Measurements from ENCODE around the gene ZNF804B.

The ZNF804B gene

DNA sequence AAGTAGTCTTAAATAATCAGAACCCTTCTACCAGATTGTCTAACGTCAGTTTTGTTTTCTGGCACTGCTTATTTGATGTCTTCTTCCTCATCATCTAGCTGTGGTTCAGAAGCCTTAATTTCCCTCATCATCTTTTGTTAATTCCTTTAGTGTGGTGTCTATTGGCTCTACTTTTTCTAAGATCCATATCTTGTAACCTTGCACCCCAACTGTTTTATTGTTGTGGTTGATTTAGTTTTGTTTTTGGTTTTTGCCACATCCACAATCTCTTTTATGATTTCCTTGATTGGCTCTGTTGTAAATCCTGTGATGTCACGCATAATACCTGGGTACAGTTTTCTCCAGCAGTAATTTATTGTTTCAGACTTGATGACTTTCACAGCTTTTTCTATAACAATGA lies 499.6 kb downstream of the ZNF804B start:
- no peak for DNase-seq (ENCODE audit: low read depth, low spot score)

DNA sequence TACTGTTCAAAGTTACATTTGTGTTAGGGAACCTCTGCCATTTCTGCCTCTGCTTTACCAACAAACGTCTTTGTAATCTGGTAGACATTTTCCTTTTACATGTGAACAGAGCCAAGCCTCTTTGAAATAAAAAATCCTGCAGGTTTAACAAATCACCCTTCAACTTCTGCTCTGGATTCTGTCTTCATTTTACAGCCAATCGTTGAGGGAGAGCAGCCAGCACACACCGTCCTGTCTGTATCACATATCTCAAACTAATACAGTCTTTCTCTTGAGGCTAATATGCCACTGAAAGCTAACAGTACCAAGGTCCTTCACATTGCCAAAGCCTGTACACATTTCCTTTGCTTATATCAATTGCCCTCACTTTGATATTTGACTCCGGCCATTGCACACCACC lies 504.6 kb downstream of the ZNF804B start:
- DNase-seq (ENCODE audit: low read depth, low spot score) = no peak

DNA sequence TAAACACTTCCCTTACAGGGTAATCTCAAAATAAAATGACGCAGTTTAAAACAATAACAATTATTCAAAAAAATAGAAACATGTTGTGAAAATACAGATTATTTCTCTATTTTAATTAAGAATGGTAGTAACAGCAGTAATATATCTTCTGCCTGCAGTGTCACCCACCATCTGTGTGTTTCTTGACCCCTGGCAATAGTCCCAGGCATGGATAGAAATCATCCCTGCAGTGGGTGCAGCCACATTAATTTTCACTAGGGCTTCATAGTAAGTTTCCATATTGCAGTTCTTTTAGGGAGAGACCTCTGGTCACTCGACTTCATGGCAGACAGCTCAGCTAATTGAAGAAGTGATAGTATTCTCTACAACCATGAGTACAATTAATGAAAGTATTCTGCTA lies 506.1 kb downstream of the ZNF804B start:
- DNase-seq (ENCODE audit: low read depth, low spot score) = no peak

DNA sequence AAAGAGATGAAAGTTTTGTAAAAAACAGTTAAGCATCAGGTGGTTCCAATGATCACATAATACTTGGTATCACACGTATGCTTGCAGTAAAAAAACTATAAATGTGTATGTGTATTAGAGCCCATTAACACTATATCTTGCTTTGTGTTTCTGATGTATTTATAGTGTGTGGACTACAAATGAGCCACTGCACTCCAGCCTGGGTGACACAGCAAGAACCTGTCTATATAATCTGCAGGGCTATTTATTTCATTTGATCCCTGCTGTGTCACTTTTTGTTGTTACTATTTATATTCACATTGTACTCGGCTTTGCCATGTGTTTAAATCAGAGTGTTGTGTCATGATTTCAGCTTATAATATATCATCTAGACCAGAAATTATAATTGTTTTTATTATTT lies 523.8 kb downstream of the ZNF804B start:
- no peak for DNase-seq (ENCODE audit: low read depth, low spot score)

DNA sequence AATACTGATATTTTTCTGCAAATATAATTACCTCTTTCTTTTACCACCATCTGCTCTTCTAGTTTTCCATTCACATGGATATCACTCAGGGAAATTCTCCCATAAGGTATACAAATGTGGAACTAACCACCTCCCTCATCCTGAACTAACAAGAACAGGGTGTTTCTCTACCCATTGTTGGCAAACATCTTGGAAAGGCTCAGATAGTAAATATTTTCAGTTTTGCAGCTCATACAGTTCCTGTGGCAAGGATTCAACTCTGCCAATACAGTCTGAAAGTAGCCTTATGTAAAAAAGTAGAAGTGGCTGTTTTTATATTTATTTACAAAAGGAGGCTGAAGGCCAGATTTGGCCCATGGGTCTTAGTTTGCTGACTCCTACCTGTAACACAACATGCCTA lies 549.0 kb downstream of the ZNF804B start:
- DNase-seq (ENCODE audit: low read depth, low spot score) = no peak

DNA sequence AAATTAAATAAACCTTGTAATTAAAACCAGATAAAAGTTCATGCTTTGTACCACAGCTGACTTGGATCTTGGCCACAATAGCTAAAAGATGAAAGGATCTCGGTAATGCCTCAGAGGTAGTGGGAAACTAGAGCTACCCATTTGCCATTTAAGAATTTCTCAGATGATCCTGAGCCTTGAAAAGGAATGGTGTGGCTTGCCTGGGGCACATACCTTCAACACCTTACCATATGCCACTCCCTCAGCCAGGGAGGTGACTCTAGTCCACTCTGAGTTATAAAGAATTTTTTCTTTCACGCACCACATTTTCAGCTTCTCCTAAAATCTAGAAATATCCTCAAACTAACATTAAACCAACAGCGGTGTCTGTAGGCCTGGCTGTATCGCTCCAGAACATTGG lies 552.4 kb downstream of the ZNF804B start:
- no peak for DNase-seq (ENCODE audit: low read depth, low spot score)

DNA sequence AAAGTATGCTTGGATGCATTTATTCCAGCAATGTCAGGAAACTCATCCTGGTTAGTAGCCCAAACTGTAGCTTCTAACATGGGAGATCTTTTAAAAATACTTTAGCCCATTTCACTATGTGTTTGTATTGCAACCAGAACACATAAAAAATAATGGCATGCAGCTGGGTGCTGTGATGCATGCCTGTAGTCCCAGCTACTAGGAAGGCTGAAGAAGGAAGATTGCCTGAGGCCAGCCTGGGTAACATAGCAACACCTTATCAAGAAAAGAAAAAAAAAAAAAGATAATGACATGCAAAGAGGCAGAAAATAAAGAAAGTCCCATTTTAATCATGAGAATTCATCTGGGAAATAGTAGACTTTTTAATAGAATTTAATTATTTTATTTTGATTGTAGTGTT lies 553.1 kb downstream of the ZNF804B start:
- DNase-seq (ENCODE audit: low read depth, low spot score) = no peak

DNA sequence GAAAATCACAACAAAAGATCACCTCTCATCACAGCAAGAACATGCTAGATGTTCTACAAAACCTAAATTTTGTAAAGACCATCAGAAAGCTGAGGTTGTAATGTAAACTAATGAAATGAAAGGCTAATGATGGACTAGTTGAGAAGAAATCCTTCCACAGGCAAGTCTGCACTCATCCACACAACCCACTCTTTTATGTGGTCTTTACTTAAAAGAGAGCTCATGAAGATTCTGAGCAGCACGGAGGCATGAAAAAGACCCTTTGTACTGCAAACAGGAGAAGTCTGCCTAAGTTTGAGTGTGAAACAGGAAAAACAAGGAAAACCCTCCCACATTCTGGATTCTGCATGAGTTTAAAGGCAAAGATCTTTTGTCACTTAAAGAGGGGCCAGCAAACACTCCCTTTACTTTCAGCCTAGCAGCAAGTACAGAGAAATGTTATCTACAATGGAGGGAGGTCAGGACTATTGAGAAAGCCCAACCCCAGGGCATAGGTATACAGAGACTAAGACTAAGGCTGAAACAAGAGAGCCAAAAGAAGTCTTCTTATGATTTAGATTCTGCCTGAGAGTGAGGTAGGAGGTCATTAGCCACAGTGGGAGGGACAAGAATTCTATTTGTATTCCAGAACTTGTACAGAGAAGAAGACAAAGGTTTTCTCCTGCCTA lies 557.2 kb downstream of the ZNF804B start:
- DNase-seq (ENCODE audit: low read depth, low spot score) = no peak

DNA sequence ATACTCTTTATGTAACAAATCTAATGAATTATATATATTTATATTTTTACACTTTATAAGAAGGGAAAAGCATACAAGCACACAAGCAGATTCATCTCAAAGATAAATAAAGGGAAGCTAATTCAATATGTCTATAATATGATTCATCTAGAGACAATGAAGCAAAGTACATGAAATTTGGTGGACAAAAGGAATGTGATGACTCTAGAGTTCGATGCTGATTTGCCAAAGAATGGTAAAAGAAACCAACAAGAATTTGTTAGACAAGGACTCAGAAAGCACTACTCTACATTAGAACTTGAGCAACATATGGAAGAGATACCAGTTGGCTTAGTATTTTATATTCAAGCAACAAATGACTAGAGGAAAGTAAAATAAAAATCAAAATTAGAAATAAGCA lies 572.5 kb downstream of the ZNF804B start:
- DNase-seq (ENCODE audit: low read depth, low spot score) = no peak

DNA sequence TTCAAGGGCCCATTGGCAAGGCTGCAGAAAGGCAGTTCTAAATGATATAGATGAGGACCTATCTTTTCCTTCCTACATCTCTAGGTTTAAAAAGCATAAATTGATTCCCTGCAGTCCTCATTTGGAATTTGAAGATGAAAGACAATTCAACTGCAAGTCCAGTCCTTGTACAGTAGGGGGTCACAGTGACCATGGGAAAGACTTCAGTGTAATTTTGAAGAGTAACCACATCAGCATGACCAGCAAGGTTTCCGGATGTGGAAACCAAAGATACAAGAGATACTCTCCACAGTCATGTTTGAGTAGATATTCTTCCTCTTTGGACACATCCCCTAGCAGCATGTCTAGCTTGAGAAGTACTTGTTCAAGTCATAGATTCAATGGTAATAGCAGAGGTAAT lies 575.3 kb downstream of the ZNF804B start:
- DNase-seq (ENCODE audit: low read depth, low spot score) = no peak

DNA sequence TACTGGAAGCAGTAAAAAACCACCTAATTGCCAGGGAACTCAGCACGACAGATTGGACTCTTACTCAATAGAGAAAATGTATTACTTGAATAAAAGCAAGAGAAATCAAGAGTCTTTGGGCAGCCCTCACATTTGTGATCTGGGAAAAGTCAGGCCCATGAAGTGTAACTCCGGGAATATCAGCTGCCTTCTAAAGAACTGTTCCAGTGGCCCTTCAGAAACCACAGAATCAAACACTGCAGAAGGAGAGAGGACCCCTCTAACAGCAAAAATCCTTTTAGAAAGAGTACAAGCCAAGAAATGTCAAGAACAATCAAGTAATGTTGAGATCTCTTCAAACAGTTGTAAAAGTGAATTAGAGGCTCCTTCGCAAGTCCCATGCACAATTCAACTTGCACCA lies 576.0 kb downstream of the ZNF804B start:
- no peak for DNase-seq (ENCODE audit: low read depth, low spot score)

DNA sequence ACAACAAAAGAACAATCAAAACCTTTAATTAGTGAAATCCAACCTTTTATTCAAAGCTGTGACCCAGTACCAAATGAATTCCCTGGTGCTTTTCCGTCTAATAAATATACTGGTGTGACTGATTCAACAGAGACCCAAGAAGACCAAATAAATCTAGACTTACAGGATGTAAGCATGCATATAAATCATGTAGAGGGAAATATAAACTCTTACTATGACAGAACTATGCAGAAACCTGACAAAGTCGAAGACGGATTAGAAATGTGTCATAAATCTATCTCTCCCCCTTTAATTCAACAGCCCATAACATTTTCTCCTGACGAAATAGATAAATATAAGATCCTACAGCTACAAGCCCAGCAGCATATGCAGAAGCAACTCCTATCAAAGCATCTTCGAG lies 576.6 kb downstream of the ZNF804B start:
- no peak for DNase-seq (ENCODE audit: low read depth, low spot score)

DNA sequence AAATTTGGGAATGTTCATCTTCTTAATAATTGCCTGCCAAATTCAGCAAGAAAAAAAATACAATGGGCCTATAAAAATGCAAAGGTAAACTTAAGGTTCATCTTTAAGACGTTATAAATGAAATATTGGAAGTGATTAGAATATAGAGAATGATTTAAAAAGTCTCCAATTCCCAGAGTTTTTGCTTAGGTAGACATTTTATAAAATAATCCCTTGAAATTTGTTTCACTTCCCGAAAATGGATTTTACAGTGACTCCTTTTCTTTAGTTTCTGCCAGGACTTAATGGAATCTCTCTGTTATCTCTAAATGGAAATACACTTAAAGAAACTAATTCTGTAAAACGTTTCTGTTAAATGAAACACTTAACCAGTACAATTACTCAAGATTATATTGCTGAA lies 580.2 kb downstream of the ZNF804B start:
- no peak for DNase-seq (ENCODE audit: low read depth, low spot score)

DNA sequence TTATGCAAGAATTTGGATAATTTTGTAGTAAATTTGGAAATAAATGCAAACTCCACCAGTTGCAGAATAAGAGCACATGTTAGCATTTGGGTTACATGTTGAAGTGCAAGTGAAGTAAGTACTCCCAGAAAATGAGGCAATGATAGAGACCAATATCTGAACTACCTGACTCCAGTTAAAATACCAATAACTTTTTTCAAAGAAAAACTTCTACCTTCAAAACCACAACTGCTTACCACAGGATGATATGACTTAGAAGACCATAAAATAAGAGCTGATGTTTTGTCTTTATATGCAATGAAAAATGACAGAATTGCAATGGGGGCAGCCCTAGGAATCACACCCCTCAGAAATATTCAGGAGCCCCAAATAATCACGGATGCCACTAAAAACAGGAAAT lies 597.6 kb downstream of the ZNF804B start:
- no peak for DNase-seq (ENCODE audit: low read depth, low spot score)

DNA sequence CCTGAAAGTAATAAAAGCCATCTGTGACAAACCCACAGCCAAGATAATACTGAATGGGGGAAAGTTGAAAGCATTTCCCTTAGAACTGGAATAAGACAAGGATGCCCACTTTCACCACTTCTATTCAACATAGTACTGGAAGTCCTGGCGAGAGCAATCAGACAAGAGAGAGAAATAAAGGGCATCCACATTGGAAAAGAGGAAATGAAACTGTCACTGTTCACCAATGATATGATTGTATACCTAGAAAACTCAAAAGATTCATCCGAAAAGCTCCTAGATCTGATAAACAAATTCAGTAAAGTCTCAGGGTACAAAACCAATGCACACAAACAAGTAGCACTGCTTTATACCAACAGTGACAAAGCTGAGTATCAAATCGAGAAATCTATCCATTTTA lies 617.7 kb downstream of the ZNF804B start:
- no peak for DNase-seq (ENCODE audit: low read depth, low spot score)

DNA sequence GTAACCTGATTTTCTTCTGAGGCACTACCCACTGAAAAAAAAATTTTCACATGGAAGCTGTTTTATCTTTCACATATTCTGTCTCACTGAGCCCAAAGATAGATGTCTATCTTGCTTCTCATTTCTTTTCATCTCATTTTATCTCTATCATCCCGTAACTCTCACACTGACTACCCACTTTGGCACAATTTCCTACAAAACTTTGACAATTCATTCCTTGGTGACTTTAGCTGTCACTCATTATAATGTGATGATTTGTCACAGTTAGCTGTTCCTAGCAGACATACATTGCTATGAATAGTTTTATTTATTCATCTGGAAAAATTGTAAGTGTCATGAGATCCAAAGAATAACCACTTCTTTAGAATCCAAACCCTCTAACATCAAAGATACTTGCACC lies 625.9 kb downstream of the ZNF804B start:
- DNase-seq (ENCODE audit: low read depth, low spot score) = no peak

Data from smooth muscle cell of the brain vasculature (primary cell).